Left lung (tissue), 10 donors: ENCODE data around the gene AMBRA1. TPM values are rescaled to one million over a fixed set of nuclear protein-coding genes. Genes with fewer than 3 reads are reported as not detected.

Experiments used
- ATAC-seq: fragments of 200-7000 bp; cut with Tn5 transposase; one replicate; pipeline ENCODE4 v1.9.1; 2020; ENCODE audit warnings: moderate library complexity
- DNase-seq, 4 donors: peaks; one replicate each; pipeline ENCODE4 v3.0.0-alpha.2; 2013 to 2020
- H3K27ac ChIP-seq, 2 donors: fragments of 200-600 bp; sonication (generic) in 1 of 2; one replicate each; pipeline versions ENCODE4 v1.5.0 to v1.8.0; 2020 to 2021
- H3K27me3 ChIP-seq, 2 donors: fragments of 200-600 bp; sonication (generic) in 1 of 2; one replicate each; pipeline versions ENCODE4 v1.5.0 to v1.8.0; 2020 to 2021
- H3K36me3 ChIP-seq, 2 donors: fragments of 200-600 bp; sonication (generic) in 1 of 2; one replicate each; pipeline versions ENCODE4 v1.5.0 to v1.8.0; 2020 to 2021
- H3K4me1 ChIP-seq, 2 donors: fragments of 200-600 bp; one replicate each; pipeline ENCODE4 v1.8.0; 2021
- H3K4me3 ChIP-seq, 2 donors: fragments of 200-600 bp; sonication (generic) in 1 of 2; one replicate each; pipeline versions ENCODE4 v1.5.0 to v1.8.0; 2020 to 2021; ENCODE audit warnings: mild to moderate bottlenecking in 1 of 2
- H3K9me3 ChIP-seq, 2 donors: fragments of 200-600 bp; sonication (generic) in 1 of 2; one replicate each; pipeline versions ENCODE4 v1.5.0 to v1.8.0; 2020 to 2021
- intact Hi-C, 2 donors: fragments of 100-400 bp; cut with DNase I; formaldehyde crosslinking; loops; one replicate each; pipeline versions ENCODE4 v1.11.2 to v1.14.2; 2022
- polyA plus RNA-seq, 6 donors: library from polyadenylated mRNA; unstranded; fragments of 120-200 nt; gene quantifications; one replicate each; pipeline ENCODE4 v1.2.1, GENCODE V29; 2013; ENCODE audit not compliant: insufficient read length in 6 of 6
- total RNA-seq, 2 donors: library from RNA; stranded (reverse); fragmentation: NEBNext Ultra II Directional; extraction: Animal tissue kit (Norgen Biotek cat#: 25700); gene quantifications; one replicate each; pipeline ENCODE4 v1.2.1, GENCODE V29; 2021
- TF ChIP-seq, protein P1 (sequence below), 2 donors: fragments of 200-600 bp; sonication (generic) in 1 of 2; IDR thresholded peaks; one replicate each; pipeline versions ENCODE4 v1.5.0 to v1.8.0; 2021; ENCODE audit warnings: antibody characterized with exemption in 2 of 2
- donor health status: DM: no; HTN: yes; CAD: no.
- donor health status: DM: no; HTN: no; CAD: no.

Gene AMBRA1
- total and polyA plus RNA-seq, 8 donors: 20.4 to 28.2 (median 23.7) TPM

DNA sequence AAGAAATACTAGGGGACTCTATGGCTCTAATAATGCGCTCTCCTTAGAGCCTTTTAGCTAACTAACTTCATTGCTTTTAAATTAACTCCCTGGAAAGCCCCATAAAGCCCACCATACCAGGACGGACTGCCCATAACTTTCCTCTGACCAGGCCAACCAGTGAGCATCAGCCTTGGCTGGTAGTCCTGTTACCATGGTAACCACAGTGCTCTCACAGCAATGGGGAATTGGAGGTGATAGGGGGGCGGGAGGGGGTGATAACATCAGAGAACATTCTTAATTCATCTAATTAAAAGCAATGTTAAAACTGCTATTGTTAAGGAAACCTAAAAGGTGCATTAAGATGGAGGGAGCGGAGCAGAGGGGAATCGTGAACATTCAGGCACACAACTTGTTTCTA is 175.1 kb downstream of the AMBRA1 start:
- intact Hi-C loops: no loop called here
- no peaks in the 10 kb centered on the region for H3K9me3 ChIP-seq
- no peak overlapping the region for H3K4me3 ChIP-seq
- DNase-seq (no peak), ATAC-seq (no peak)
- no peaks in the 10 kb centered on the region for H3K27me3 ChIP-seq
- H3K36me3 ChIP-seq: peaks cover 0 to 70% of the 10 kb centered on the region in 2 donors
- no peak overlapping the region for H3K27ac ChIP-seq
- H3K4me1 ChIP-seq: no peaks in the 10 kb centered on the region
- TF ChIP-seq, protein P1, sequence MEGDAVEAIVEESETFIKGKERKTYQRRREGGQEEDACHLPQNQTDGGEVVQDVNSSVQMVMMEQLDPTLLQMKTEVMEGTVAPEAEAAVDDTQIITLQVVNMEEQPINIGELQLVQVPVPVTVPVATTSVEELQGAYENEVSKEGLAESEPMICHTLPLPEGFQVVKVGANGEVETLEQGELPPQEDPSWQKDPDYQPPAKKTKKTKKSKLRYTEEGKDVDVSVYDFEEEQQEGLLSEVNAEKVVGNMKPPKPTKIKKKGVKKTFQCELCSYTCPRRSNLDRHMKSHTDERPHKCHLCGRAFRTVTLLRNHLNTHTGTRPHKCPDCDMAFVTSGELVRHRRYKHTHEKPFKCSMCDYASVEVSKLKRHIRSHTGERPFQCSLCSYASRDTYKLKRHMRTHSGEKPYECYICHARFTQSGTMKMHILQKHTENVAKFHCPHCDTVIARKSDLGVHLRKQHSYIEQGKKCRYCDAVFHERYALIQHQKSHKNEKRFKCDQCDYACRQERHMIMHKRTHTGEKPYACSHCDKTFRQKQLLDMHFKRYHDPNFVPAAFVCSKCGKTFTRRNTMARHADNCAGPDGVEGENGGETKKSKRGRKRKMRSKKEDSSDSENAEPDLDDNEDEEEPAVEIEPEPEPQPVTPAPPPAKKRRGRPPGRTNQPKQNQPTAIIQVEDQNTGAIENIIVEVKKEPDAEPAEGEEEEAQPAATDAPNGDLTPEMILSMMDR (IDR thresholded peaks at IDR 0.05): no peak

DNA sequence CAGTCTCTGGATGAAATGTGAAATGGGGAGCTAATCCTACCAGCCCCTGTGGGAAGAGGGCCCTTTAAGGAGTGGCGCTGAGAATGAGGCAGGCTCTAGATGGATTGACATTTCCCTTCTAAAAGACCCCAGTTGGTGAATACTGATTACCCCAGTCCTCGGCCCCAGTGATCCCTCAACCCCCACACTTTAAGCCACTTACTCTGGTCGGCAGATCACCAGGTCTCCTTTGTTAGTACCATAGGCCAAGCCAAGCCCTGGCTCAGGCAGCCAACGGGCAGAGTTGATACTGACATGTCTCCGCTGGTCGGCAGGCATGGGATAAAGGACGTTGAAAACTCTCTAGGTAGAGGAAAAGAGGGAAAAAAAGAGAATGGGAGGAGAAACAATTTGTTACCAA is 176.1 kb downstream of the AMBRA1 start:
- Histone ChIP-seq H3K4me3 (no peak overlapping the region), H3K4me1 (no peaks in the 10 kb centered on the region), H3K9me3 (no peaks in the 10 kb centered on the region), H3K27me3 (no peaks in the 10 kb centered on the region), H3K36me3 (peaks cover 0 to 78% of the 10 kb centered on the region in 2 donors), H3K27ac (no peak overlapping the region)
- ATAC-seq: no peak
- no peak for DNase-seq
- intact Hi-C loops: no loop called here
- TF ChIP-seq, protein P1 (IDR thresholded peaks at IDR 0.05): no peak

- TF ChIP-seq, protein P1 (IDR thresholded peaks at IDR 0.05): no peak
- DNase-seq (no peak), ATAC-seq (no peak)
- H3K27ac ChIP-seq: no peak overlapping the region
- H3K36me3 ChIP-seq: peaks cover 0 to 72% of the 10 kb centered on the region in 2 donors
- H3K9me3 ChIP-seq: no peaks in the 10 kb centered on the region
- intact Hi-C loops: no loop called here
- H3K27me3 ChIP-seq: no peaks in the 10 kb centered on the region
- H3K4me3 ChIP-seq: no peak overlapping the region
- no peaks in the 10 kb centered on the region for H3K4me1 ChIP-seq
Measured at GRCh38 chr11:46414879-46415278, 178.9 kb downstream of the AMBRA1 start.

GRCh38 chr11:46414466-46414796 is 179.4 kb downstream of the AMBRA1 start:
- intact Hi-C loops: no loop called here
- H3K36me3 ChIP-seq: peaks cover 0 to 76% of the 10 kb centered on the region in 2 donors
- TF ChIP-seq, protein P1 (IDR thresholded peaks at IDR 0.05): no peak

GRCh38 chr11:46413760-46414465 is 179.9 kb downstream of the AMBRA1 start:
- no peak overlapping the region for H3K27ac ChIP-seq
- no peaks in the 10 kb centered on the region for H3K27me3 ChIP-seq
- H3K4me3 ChIP-seq: no peak overlapping the region
- no peaks in the 10 kb centered on the region for H3K9me3 ChIP-seq
- ATAC-seq (no peak), DNase-seq (no peak)
- TF ChIP-seq, protein P1 (IDR thresholded peaks at IDR 0.05): no peak
- H3K4me1 ChIP-seq: no peaks in the 10 kb centered on the region
- H3K36me3 ChIP-seq: peaks cover 0 to 82% of the 10 kb centered on the region in 2 donors
- intact Hi-C loops: no loop called here

More at GRCh38 chr11:46414466-46414796, 179.4 kb downstream of the AMBRA1 start:
- Histone ChIP-seq H3K4me3 (no peak overlapping the region), H3K27me3 (no peaks in the 10 kb centered on the region), H3K27ac (no peak overlapping the region), H3K9me3 (no peaks in the 10 kb centered on the region), H3K4me1 (no peaks in the 10 kb centered on the region)
- no peak for DNase-seq
- no peak for ATAC-seq
